GM12892 (cell line): ENCODE data around the gene DTHD1.
A peak's percentile ranks its signal among the peaks of the same experiment; 100 is the strongest.

Experiments used
- DNase-seq: peaks from one replicate; pipeline ENCODE4 v3.0.0; 2011; ENCODE audit not compliant: insufficient read length
- FAIRE-seq: peaks from 2 replicates; lab custom pipeline; 2011; peaks lifted over from hg19 to GRCh38; lab: Jason Lieb, UNC
- POLR2A ChIP-seq: IDR thresholded peaks from 2 replicates; pipeline ENCODE4 v1.6.1; 2011; ENCODE audit warnings: low read depth, low read length, control low read depth
- POLR2AphosphoS5 ChIP-seq: IDR thresholded peaks from 2 replicates; pipeline ENCODE4 v1.6.1; 2011; ENCODE audit warnings: low read depth, low read length, control low read depth
- TAF1 ChIP-seq: IDR thresholded peaks from 2 replicates; pipeline ENCODE4 v1.6.1; 2011; ENCODE audit warnings: low read depth, mild to moderate bottlenecking, control low read depth, low read length, borderline replicate concordance

The DTHD1 gene

DNA sequence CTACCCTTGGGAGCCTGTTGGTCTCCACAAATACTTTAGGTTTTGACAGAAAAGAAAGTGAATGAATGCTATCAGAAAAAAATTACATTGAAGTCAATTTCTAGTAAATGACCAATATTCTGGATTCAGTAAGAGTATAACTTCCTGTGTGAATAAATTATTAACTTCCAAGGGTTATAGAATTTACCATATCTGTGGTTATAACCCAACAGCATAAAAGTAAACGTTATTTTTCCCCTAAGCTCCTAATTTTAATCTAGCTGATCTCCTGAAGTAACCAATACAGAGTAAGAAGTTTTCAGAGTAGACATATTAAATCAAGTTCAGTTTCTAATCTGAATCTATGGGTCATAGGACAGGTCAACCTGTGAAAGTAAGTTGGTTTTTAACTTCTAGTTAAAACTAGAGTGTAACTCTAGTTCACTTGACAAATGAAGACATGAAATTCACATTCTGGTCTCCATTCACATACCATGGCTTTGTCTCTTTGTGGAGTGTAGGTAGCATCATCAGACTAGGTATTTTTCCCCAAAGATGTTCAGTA lies 22.8 kb downstream of the DTHD1 start:
- no peak for TF ChIP-seq TAF1
- no peak for TF ChIP-seq POLR2A
- TF ChIP-seq POLR2AphosphoS5: no peak
- DNase-seq: no peak
- FAIRE-seq: peak; percentile 36

DNA sequence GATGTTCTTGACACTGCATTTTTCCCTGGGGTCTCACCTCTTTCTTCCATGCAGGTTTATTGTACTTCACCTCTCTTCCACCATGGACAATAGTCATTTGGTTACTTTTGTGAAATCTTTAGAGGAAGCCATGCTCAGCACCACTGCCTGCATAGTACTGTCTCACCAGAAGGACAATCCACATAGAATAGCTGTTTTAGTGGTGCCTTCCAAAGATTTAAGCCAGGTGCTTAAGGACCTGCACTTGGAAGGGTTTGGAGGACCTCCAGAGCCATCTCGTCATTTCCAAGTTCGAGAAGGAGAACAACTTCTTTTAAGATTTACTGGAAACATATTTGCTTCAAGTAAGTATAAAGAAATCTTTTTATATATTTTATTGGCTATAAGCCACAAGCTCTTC lies 26.7 kb downstream of the DTHD1 start:
- no peak for FAIRE-seq

DNA sequence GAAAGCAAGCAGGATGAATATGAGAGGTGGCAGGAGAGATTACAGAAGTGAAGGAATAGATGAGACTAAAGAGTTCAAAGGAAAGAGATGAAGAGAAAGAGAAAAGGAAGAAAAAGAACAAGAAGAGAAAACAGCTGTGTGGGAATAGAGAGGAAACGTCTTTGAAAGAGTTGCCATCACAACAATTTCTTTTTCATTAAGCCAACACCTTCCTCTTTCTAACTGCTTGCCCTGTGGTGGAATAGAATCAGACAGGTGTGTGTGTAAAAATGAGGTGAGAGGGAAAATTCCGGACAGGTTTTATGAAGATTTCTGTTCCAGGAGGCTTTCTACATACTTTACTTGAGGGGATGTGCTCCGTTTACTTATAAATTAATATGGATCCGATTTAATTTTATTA lies 28.8 kb downstream of the DTHD1 start:
- FAIRE-seq: no peak
- DNase-seq: no peak
- TF ChIP-seq POLR2A: no peak
- TF ChIP-seq TAF1: no peak
- no peak for TF ChIP-seq POLR2AphosphoS5

More for the DNA sequence above, 26.7 kb downstream of the DTHD1 start:
- TF ChIP-seq POLR2AphosphoS5 (no peak), TAF1 (no peak), POLR2A (no peak)
- DNase-seq: no peak

DNA sequence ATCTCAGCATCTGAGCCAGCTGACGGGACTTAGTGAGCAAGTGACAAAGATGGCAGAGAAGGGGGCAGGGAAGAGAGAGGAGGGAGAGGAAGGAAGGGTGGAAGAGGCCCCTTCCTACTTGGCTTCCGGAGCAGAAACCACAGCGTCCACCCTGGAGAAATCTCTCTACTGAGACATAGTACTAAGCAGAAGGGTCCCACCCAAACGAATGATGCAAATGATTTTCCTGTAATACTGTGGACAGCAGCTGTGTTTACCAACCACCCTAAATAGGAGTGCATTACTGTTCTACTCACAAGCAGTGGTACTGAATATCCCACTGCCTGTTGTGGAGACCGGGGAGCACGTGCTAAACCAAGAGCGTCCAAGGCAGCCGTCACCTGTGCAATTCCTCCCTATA lies 29.4 kb downstream of the DTHD1 start:
- peak; percentile 97 for FAIRE-seq
- TF ChIP-seq POLR2A (no peak), TAF1 (no peak), POLR2AphosphoS5 (no peak)
- DNase-seq: no peak

DNA sequence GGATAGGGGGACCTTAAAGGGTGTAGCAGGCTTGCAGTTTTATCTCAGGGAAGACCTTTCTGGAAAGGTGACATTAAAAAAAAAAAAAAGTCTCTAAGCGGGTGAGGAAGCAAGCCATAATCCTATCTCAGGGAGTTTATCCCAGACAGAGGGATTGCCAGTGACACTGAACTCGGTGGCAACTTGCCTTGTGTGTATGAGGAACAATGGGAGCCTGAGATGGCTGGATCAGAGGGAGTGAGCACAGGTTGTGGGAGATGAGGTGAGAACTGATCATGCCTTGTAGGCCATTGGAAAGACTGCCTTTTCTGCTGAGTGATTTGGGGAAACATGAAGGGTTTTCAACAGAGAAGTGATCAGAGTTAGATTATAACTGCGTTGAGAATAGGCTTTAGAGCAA lies 31.1 kb downstream of the DTHD1 start:
- no peak for TF ChIP-seq TAF1
- no peak for TF ChIP-seq POLR2AphosphoS5
- TF ChIP-seq POLR2A: no peak
- no peak for DNase-seq
- peak; percentile 24 for FAIRE-seq

DNA sequence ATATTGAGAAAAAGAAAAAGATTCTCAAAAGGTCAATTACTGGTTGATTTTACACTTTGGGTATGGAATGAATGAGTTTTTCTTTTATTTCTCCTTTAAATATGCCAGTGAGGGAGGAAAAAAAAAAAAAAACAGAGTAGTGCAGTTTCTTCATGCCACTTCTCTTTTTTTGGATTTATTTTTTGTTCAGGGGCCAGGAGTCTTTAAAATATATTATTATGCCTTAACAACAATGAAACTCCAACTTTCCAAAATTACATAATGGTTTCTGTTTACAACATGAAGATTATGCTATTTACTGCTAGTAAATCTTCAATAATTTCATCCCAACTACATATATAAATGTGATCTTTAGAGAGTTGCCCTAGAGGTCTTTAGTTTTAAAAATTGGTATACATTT lies 31.9 kb downstream of the DTHD1 start:
- no peak for DNase-seq
- no peak for TF ChIP-seq POLR2AphosphoS5
- no peak for TF ChIP-seq TAF1
- no peak for TF ChIP-seq POLR2A
- no peak for FAIRE-seq

DNA sequence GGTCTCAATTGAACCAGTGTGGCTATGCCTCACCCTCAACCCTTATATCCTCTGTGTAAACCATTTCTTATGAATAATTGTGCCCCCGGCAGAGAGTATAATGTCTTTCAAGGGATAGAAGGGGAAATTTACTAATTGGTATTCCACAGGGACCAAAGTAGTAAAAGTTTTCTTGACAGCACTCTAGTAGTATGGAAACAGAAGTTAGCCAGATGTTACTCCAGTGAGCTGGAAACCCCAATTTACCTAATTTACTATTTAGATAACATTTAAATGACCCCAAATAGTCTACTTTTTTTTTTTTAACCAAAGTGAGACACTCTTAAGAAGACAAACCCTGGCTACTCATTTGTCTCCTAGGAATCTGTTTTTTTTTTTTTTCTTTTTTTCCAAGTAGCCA lies 32.3 kb downstream of the DTHD1 start:
- DNase-seq (no peak), FAIRE-seq (no peak)
- no peak for TF ChIP-seq TAF1
- no peak for TF ChIP-seq POLR2AphosphoS5
- no peak for TF ChIP-seq POLR2A

DNA sequence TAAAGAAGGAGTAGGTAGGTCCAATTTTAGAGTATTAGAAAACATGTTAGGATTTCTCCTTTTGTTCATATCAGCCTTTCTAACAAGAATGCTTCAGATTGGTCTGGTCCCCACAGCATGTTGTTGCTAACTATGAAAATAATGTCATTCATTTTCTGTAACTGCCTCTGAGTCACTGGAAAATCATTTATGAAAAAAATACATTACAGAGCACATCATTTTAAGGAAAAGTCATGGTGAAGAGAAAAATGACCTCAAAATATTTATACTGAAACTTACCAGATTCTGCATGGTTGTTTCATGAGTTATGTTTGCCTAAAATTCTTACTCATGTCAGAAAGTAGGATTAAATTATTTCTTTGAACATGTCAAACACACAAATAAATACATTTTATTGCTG lies 35.2 kb downstream of the DTHD1 start:
- DNase-seq (no peak), FAIRE-seq (no peak)
- TF ChIP-seq POLR2A (no peak), POLR2AphosphoS5 (no peak), TAF1 (no peak)

DNA sequence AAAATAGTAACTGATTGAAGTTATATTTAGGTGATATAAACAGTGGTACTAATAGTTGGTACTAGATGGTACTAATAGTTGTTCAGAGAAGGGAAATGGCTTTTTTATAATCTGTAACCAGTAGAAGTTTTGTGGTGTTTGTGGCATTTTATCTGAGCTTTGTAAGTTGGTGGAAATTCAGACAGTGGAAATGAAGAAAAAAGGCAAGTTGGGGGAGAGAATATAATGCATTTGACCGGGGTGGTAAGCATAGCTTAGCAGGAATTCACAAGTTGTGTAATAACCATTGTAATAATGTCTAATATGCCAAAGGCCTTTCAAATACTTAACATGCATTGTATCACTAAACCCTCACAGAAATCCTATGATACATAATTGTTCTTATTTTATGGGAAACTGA lies 36.3 kb downstream of the DTHD1 start:
- FAIRE-seq: no peak

DNA sequence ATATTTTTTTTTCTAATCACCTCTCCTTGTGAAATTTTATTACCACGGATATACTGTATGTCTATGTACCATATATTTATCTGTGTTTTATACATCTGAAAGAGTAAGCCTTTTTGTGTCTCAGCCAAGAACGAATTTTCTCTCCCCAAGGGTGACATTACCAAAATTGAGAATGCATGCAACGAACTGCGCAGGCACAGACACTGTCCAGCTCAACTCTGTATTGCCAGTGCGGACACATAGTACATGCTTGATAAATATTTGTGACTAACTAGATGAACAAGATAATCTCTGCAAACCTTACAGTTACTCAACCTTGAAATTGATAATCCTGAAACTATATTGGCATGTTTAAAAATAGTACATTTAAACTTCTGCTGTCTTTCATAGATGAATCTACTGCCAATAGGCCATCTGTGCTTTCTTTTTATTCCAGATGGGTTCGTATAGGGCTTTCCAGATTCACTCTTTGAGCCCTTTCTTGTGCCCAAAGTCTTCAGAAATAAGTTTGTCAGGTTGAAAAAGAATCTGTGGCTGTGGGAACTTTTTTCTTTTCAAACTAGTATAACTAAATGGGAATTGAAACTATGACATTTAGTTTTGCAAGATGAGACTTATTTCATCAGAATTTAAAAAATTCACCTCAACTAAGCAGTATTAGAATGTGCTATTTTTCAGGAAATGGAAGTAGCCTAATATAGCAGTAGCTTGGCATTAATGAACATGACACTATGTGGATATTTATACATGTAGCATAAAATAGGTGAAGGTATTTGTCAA lies 38.9 kb downstream of the DTHD1 start:
- TF ChIP-seq POLR2A (no peak), TAF1 (no peak), POLR2AphosphoS5 (no peak)
- DNase-seq (no peak), FAIRE-seq (peak; percentile 98)

More for the DNA sequence above, 36.3 kb downstream of the DTHD1 start:
- DNase-seq: no peak
- TF ChIP-seq POLR2AphosphoS5: no peak

DNA sequence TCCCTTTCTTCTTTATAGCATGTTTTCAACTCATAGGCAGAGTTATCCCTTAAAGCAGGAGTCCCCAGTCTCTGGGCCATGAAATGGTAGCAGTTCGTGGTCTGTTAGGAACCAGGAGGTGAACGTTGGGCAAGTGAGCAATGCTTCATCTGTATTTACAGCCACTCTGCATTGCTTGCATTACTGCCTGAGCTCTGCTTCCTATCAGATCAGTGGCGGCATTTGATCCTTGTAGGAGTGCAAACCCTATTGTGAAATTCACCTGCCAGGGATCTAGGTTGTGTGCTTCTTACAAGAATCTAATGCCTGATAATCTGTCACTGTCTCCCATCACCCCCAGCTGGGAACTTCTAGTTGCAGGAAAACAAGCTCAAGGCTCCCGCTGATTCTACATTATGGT lies 39.8 kb downstream of the DTHD1 start:
- DNase-seq (no peak), FAIRE-seq (peak; percentile 82)
- no peak for TF ChIP-seq POLR2A
- TF ChIP-seq TAF1: no peak
- no peak for TF ChIP-seq POLR2AphosphoS5

DNA sequence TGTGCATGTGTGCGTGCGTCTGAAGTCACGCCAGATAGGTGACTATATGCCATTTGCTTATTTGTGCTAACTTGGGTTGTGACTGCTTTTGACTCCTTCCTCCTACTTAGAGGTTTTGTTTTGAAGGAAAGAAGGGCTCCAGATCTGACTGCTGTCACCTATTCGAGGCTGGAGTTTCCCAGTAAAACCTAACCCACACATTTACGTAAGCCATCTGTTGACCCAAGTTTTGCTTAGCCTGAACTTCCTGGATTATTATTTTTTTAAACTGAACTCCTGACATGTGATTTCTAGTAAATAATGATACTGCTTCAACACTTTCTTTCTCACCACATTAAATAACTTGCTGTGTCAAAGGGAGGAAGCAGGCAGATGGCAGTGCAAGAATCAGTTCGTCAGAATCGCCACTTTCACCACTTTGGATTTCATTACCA lies 41.5 kb downstream of the DTHD1 start:
- DNase-seq (no peak), FAIRE-seq (peak; percentile 96)
- TF ChIP-seq POLR2A (no peak), POLR2AphosphoS5 (no peak), TAF1 (no peak)
